HG03439 (cell line): ENCODE measurements around the gene PNPLA1.

Source experiments
- ATAC-seq: cut with Tn5 transposase; IDR thresholded peaks from one replicate; pipeline ENCODE4 v1.9.1; 2021; ENCODE audit warnings: mild to moderate bottlenecking, moderate library complexity; ENCODE audit not compliant: unreplicated experiment

Gene PNPLA1

DNA sequence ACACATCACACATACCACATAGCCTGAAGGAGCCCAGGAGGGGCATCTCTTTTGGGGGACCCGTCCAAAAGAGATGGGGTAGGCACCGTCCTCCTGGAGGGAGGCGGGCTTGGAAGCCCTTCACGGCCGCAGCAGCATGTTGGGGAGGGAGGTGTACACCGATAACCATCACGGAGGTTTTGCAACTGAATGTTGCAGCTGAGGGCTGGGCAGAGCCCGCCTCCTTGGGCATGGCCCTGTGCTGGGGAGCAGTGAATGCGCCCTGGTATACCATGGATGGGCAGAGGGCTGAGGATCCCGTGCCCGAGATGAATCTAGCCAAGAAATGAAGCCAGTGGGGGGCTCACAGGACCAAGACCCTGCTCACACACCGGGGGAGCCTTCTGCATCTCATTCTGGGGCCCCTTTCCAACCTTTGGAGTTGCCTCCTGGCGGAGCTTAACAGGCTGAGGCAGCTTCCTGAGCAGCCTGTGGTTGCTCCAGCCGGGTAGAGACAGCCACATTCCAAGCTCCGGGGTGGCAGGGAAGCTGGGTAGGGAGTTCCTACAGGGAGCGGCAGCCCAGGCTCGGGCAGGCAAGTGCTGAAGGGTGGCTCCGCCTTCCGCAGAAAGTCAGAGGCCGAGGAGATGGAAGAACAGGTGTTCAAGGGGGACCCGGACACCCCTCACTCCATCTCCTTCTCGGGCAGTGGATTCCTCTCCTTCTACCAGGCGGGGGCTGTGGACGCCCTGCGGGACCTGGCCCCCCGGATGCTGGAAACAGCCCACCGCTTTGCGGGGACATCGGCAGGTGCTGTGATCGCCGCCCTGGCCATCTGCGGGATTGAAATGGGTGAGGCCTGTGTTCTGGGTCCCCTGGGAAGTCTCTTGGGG is at the start of gene PNPLA1:
PNPLA1 (plus strand) TSS at position 227 of the 872 bp plus-strand sequence; CDS start at position 627, 400 bp downstream.
- ATAC-seq, result no peak

- no peak for ATAC-seq
Observed at GRCh38 chr6:36220226-36220625, 49.6 kb upstream of the PNPLA1 start.

DNA sequence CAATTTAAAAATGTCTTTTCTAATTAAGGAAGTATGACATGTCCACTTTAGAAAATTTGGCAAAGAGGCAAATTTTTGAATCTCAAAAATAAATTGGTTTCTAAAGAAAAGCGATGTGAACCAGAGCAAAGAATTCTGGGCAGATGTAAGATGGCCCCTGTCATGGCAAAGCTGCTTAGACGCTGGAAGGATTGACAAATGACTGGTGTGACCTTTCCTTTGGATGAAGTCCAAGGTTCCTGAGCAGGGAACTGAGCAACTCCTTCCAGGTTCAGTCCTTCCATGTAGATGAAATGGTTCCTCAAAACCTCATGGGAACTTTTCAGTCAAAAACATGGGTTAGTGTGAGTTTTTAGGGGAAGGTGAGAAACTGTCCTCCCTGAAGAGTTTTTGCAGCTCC is 48.2 kb upstream of the PNPLA1 start:
- no peak for ATAC-seq

DNA sequence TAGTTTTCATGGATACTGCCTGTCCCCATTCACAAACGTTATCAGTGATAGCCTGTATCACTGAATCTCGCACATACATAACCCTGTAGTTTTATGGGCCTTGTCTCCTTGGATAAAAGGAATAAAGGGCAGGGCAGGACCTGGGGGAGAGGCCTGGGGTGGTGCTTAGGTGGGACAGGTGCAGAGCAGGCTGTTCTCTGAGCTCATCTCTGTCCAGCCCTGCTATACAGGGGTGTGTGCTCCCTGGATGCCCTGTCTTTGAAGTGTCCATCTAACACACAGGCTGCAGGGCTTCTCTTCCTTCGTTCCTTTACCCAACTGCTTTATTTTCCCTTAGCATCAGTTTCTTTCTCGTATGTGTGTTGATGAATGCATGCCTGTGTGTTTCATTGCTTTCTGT is 46.9 kb upstream of the PNPLA1 start:
- ATAC-seq, result no peak

GRCh38 chr6:36223706-36224105 is 46.2 kb upstream of the PNPLA1 start:
- no peak for ATAC-seq

DNA sequence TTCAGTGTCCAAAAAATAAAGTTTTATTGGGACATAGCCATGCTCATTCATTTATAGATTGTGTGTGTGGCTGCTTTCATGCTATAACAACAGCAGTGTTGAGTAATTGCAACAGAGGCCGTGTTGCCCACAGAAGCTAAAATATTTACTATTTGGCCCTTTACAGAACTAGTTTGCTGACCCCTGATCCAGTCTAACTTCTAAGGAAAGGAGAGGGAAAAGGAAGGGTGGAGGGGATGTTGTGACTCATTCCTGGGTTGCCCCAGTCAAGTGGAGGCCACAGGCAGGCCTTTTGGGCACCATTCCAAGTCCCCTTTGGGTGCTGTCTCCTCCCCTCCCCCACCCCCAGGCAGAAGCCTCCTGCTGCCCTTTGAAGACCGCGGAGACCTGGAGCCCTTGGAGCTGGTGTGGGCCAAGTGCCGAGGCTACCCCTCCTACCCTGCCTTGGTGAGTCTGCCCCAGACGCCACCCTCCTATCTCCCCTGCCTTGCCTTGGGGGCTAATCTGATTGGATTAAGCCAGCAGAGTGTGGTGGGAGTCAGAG is 44.9 kb upstream of the PNPLA1 start:
- no peak for ATAC-seq

- no peak for ATAC-seq
Observed at GRCh38 chr6:36226438-36227047, 43.3 kb upstream of the PNPLA1 start.

DNA sequence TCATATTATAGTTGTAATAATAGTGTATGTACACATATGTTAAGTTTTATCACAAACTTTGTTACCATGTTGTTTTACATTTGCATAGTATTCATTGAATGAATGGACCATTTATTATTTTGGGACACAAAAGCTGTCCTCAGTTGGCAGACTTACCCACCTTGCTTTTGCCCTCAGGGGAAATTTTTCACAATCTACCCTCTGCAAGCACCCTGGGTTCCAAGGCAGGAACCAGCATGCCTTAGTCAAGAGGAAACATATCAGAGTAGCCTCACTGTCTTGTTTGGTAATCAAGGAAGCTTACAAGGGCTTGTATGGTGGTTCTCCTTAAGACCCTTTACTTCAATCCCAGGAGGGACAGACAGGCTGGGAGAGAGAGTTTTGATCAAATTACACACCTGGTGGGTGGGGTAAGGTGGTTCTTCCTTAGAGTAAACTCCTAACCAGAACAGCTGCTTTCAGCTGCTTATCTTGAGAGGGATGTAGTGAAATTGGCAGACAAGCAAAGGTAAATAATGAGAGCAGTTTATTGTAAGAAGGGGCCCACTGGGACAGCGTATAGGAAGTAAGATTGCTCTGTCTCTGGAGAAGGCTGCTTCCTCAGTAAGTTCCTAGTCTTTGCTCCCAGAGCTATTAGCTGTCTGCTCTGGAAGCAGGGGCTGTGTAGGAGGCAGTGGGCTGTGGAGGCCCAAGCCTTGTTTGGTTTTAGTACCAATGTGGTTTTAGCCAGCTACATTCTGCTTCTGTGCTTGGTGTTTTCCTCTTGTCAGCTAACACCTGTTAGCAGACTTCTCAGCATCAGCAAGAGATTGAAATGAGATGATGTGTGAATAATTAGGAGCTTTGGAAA is 42.3 kb upstream of the PNPLA1 start:
- no peak for ATAC-seq

DNA sequence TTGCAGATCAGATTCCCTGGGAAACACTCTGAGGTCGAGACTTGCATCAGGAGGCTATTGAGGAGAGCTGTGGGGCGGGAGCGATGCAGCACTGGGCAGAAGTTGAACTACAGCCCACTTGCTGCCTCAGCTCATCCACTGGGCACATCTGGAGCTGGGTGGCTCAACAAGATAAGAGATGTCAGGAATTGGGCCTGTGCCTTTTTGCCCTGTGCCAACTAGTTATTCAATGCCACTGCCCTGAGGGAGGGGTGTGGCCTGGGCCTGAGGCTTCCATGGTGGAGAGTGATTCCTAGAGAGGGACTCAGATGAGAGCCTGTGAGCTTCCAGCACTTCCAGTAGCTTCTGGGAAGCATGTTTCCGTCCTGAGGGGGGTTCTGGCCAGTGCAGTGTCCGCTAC is 40.6 kb upstream of the PNPLA1 start:
- no peak for ATAC-seq

DNA sequence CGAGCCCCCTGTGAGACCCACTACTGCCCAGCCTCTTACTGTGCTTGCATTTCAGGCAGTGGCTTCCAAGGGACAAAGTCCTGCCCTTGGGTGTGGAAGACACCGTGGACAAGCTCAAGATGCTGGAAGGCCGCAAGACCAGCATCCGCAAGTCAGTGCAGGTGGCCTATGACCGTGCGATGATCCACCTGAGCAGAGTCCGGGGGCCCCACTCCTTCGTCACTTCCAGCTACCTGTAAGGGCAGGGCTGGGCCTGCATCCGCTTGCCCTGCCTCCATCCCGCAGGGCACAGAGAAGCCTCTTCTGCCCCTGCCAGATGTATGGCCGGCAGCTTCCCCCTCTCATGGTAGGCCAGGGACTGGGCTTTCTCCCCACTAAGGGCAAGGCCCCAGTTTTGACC is 39.5 kb upstream of the PNPLA1 start:
- ATAC-seq, result no peak

GRCh38 chr6:36232172-36232571 is 37.7 kb upstream of the PNPLA1 start:
- no peak for ATAC-seq

GRCh38 chr6:36235309-36235708 is 34.6 kb upstream of the PNPLA1 start:
- no peak for ATAC-seq

GRCh38 chr6:36235862-36236261 is 34.0 kb upstream of the PNPLA1 start:
- no peak for ATAC-seq

- ATAC-seq, result no peak
Observed at GRCh38 chr6:36239774-36240173, 30.1 kb upstream of the PNPLA1 start.

DNA sequence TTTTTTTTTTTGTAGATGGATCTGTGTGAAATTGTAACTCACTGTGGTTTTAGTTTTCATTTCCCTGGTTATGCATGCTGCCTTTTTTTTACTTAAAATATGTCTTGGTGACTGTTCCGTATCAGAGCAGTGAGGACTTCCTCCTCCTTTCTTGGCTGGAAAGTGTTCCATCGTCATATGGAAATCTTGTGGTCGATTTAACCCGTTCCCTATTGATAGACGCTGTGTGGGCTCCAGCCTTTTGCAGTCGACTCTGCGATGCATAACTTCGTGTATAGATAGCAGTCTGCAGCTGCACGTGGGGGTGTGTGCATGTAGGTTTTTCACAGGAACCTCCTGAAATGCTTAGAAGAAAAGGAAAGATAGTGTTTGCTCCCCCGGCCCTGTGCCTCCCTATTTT is 28.1 kb upstream of the PNPLA1 start:
- no peak for ATAC-seq

DNA sequence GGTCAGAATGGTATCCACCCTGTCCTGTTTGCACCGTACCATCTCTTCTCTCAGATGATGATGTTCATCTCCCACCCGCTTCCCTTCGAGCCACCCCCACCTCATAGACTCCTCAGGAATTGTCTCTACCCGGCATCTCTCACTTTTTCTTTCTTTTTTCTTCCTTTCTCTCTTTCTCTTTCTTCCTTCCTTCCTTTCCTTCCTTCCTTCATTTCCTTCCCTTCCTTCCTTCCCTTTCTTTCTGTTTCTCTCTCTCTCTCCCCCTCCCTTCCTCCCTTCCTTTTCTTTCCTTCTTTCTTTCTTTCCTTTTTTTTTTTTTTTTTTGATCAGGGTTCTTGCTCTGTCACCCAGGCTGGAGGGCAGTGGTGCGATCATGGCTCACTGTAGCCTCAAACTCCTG is 27.7 kb upstream of the PNPLA1 start:
- ATAC-seq, result no peak

DNA sequence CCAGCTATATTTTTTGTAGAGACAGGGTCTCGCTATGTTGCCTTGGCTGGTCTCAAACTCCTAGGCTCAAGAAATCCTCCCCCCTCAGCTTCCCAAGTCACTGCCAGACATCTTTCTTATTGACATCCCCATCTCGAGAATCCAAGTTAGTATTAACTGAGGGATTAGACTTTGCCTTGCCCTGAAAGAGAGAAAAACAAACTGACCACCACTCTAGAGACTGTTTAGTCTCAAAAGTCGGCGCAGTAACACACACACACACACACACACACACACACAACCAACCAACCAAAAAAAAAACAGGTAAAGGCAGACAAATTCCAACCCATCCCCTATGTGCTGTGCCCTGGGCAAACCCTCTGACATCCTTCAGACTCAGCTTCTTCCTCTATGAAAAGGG is 27.2 kb upstream of the PNPLA1 start:
- no peak for ATAC-seq

GRCh38 chr6:36243562-36244212 is 26.2 kb upstream of the PNPLA1 start:
- ATAC-seq, result no peak

DNA sequence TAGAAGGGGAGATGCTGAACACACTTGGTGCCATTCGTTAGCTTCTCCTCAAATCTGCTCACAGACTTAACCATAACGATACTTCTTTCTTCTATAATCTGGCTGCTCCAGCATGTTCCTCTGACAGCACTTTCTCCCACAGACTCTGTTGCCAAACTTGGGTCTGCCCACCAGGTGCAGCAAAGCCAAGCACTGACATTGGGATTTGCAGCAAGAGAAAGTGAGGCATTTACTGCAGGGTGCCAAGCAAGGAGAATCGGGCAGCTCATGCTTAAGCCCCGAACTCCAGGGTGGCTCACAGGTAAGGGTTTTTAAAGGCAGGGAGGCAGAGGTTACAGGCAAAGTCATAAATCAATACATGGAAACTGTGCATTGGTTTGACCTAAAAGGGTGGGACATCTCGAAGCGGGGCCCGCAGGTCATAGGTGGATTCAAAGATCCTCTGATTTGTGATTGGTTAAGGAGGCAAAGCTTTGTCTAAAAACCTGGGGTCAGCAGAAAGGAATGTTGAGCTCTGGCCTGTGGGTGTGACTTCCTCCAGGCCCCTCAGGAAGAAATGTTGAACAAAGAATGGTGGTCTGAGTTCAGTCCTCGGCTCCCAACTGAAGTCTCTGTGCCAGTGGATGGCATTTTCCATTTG is 25.1 kb upstream of the PNPLA1 start:
- ATAC-seq, result no peak

GRCh38 chr6:36245572-36246061 is 24.2 kb upstream of the PNPLA1 start:
- no peak for ATAC-seq
